ENCODE data around the gene PRCC. TPM values are rescaled to one million over a fixed set of nuclear protein-coding genes. Genes with fewer than 3 reads are reported as not detected.

Gene PRCC
- total RNA-seq, 6 experiments from 2014 or later, result 67.0 to 79.3 (median 71.5) TPM

DNA sequence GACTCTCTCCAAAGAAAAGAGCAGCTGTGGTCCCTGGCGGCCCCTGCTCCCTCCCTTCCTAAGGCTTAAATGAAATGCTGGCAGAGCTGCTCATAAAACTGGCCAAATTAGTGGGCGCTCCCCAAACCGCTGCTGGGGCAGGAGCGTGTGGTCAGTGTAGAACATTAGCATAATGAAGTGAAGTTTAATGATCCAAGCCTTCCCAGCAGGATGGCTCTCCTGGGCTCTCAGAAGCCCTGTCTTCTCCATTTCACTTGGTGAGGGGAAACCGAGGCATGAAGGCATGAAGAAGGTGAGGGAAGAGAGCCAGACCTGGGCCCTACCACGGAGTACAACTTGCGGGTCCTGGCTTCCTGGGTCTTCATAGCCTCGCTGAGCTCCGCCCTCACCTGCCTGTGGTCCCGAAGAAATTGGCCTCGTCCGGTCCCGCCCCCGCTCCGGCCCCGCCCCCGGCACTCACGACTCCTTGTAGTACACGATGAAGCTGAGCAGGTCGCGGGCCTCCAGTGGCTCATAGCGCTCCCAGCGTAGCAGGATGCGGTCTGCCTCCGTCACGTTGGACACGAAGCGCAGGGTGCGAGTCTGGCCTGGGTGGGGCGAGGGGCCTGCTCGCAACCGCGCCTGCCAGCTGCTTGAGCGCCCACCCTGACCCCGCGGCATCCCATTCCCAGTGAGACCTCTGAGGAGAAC is 81.3 kb downstream of the PRCC start:
- Mint-ChIP-seq H3K9me3 (no peaks in the 10 kb centered on the region), H3K27me3 (ENCODE audit: insufficient read depth) (peaks cover 50% of the 10 kb centered on the region), H3K36me3 (ENCODE audit: low read depth) (no peaks in the 10 kb centered on the region), H3K4me1 (ENCODE audit: low read depth) (no peaks in the 10 kb centered on the region), H3K27ac (no peak overlapping the region), H3K4me3 (no peak overlapping the region)
- no peak for TF ChIP-seq CTCF (IDR thresholded peaks at IDR 0.05)
- no peak for DNase-seq

GRCh38 chr1:156849151-156849496 is 81.8 kb downstream of the PRCC start:
- H3K4me1 Mint-ChIP-seq (ENCODE audit: low read depth), result no peaks in the 10 kb centered on the region
- H3K27ac Mint-ChIP-seq, result no peak overlapping the region
- H3K4me3 Mint-ChIP-seq, result no peak overlapping the region
- H3K36me3 Mint-ChIP-seq (ENCODE audit: low read depth), result no peaks in the 10 kb centered on the region
- no peaks in the 10 kb centered on the region for H3K9me3 Mint-ChIP-seq
- no peak for TF ChIP-seq CTCF (IDR thresholded peaks at IDR 0.05)
- DNase-seq, result no peak
- H3K27me3 Mint-ChIP-seq (ENCODE audit: insufficient read depth), result peaks cover 45% of the 10 kb centered on the region

Other genes starting within 250 kb of the PRCC start
- 10 to 100 TPM; 13.9 to 33.3 (median 29.0) TPM for gene IQGAP3, start 195.0 kb upstream of the PRCC start, total RNA-seq (2021; fragmentation: NEBNext Ultra II Directional; extraction: Animal tissue kit (Norgen Biotek cat#: 25700))
- gene TTC24, start 187.8 kb upstream of the PRCC start, total RNA-seq (2021; fragmentation: NEBNext Ultra II Directional; extraction: Animal tissue kit (Norgen Biotek cat#: 25700)), result not detected
- gene NAXE, start 175.8 kb upstream of the PRCC start, total RNA-seq (2021; fragmentation: NEBNext Ultra II Directional; extraction: Animal tissue kit (Norgen Biotek cat#: 25700)), result 10 to 100 TPM; 73.9 to 83.9 (median 76.7) TPM
- 10 to 100 TPM; 25.0 to 35.8 (median 32.7) TPM for gene GPATCH4, start 166.1 kb upstream of the PRCC start, total RNA-seq (2021; fragmentation: NEBNext Ultra II Directional; extraction: Animal tissue kit (Norgen Biotek cat#: 25700))
- gene HAPLN2, start 148.1 kb upstream of the PRCC start, total RNA-seq (2021; fragmentation: NEBNext Ultra II Directional; extraction: Animal tissue kit (Norgen Biotek cat#: 25700)), result not detected
- not detected for gene BCAN, start 125.4 kb upstream of the PRCC start, total RNA-seq (2021; fragmentation: NEBNext Ultra II Directional; extraction: Animal tissue kit (Norgen Biotek cat#: 25700))
- 100 to 1,000 TPM; 106 to 126 (median 116) TPM for gene NES, start 90.1 kb upstream of the PRCC start, total RNA-seq (2021; fragmentation: NEBNext Ultra II Directional; extraction: Animal tissue kit (Norgen Biotek cat#: 25700))
- gene CRABP2, start 62.0 kb upstream of the PRCC start, total RNA-seq (2021; fragmentation: NEBNext Ultra II Directional; extraction: Animal tissue kit (Norgen Biotek cat#: 25700)), result 10 to 100 TPM; 55.9 to 70.4 (median 59.2) TPM
- 10 to 100 TPM; 11.2 to 16.0 (median 13.9) TPM for gene METTL25B, start 39.1 kb upstream of the PRCC start, total RNA-seq (2021; fragmentation: NEBNext Ultra II Directional; extraction: Animal tissue kit (Norgen Biotek cat#: 25700))
- 10 to 100 TPM; 16.2 to 26.9 (median 20.6) TPM for gene ISG20L2, start 38.8 kb upstream of the PRCC start, total RNA-seq (2021; fragmentation: NEBNext Ultra II Directional; extraction: Animal tissue kit (Norgen Biotek cat#: 25700))
- gene MRPL24, start 26.4 kb upstream of the PRCC start, total RNA-seq (2021; fragmentation: NEBNext Ultra II Directional; extraction: Animal tissue kit (Norgen Biotek cat#: 25700)), result 10 to 100 TPM; 82.5 to 93.7 (median 86.8) TPM
- 100 to 1,000 TPM; 229 to 324 (median 315) TPM for gene HDGF, start 15.9 kb upstream of the PRCC start, total RNA-seq (2021; fragmentation: NEBNext Ultra II Directional; extraction: Animal tissue kit (Norgen Biotek cat#: 25700))
- gene SH2D2A, start 49.3 kb downstream of the PRCC start, total RNA-seq (2021; fragmentation: NEBNext Ultra II Directional; extraction: Animal tissue kit (Norgen Biotek cat#: 25700)), result under 1 TPM in 2 of 6 experiments, not detected in 4; 0.09 to 0.17 TPM
- not detected for gene INSRR, start 91.6 kb downstream of the PRCC start, total RNA-seq (2021; fragmentation: NEBNext Ultra II Directional; extraction: Animal tissue kit (Norgen Biotek cat#: 25700))
- under 1 TPM in 1 of 6 experiments, not detected in 5; 0.10 TPM for gene NTRK1, start 93.3 kb downstream of the PRCC start, total RNA-seq (2021; fragmentation: NEBNext Ultra II Directional; extraction: Animal tissue kit (Norgen Biotek cat#: 25700))
- gene PEAR1, start 126.2 kb downstream of the PRCC start, total RNA-seq (2021; fragmentation: NEBNext Ultra II Directional; extraction: Animal tissue kit (Norgen Biotek cat#: 25700)), result 10 to 100 TPM in 4 of 6 experiments, 1 to 10 TPM in 2; 3.2 to 23.6 (median 20.2) TPM
- gene LRRC71, start 153.1 kb downstream of the PRCC start, total RNA-seq (2021; fragmentation: NEBNext Ultra II Directional; extraction: Animal tissue kit (Norgen Biotek cat#: 25700)), result under 1 TPM in 4 of 6 experiments, not detected in 2; 0.13 to 0.46 (median 0.41) TPM

Data from HFFc6 (cell line).